Transverse colon (tissue), 3 donors: Measurements from ENCODE around the gene HOXB9.

Experiments used
- CTCF ChIP-seq, 5 experiments: fragments of 200-600 bp in 3 of 5; fragments of 450-650 bp in 2 of 5; sonication (generic) in 3 of 5; IDR thresholded peaks; 1 replicate in 2 of 5; 2 replicates in 3 of 5; pipeline ENCODE4 v1.5.1; 2016 to 2017; ENCODE audit warnings: antibody characterized with exemption in 5 of 5, inconsistent platforms in 3 of 5, mild to moderate bottlenecking in 2 of 5, moderate library complexity in 1 of 5
- POLR2A ChIP-seq: fragments of 450-650 bp; IDR thresholded peaks from one replicate; pipeline ENCODE4 v1.6.1; 2016; ENCODE audit warnings: antibody characterized with exemption, mild to moderate bottlenecking, moderate library complexity

DNA sequence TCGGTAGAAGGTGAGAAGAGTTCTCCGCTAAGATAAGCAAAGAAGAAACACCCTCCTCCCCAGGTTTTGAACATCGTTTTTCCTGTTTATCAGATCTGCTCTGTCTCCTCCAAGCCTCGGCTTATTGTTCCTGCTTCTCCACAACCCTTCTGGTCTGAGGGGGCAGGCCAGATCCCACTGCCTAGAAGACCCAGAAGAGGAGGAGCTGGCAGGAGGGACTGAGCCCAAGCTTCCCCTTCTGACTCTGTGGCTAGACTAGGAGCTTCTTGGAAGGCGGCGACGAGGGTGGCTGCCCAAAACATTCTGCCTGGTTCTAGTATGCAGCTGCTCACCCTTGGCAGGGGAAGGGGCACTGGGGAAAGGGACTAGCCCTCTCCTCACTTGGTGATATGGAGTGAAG is 27.4 kb downstream of the HOXB9 start:
- TF ChIP-seq CTCF (IDR thresholded peaks at IDR 0.05) (no peak), POLR2A (no peak)
